Measurements from ENCODE around the gene FAHD2A. TPM values are rescaled to one million over a fixed set of nuclear protein-coding genes. Genes with fewer than 3 reads are reported as not detected.
"Not testable (repeated sequence)": the region's sequence is repeated elsewhere in the genome, so short reads cannot be mapped to it uniquely, and the experiment has no call there.

The FAHD2A gene
- total RNA-seq, 6 experiments from 2014 or later, result 62.2 to 80.1 (median 75.7) TPM

- 20% methylated on average over 1 of the region's 15 CpGs for WGBS (ENCODE audit: insufficient coverage, low coverage, low lambda C conversion rate, missing lambda C conversion rate)
- intact Hi-C loops (cut with DNase I), result no loop called here
- Histone ChIP-seq H3K27ac (no peak overlapping the region), H3K27me3 (no peaks in the 10 kb centered on the region), H3K4me3 (no peak overlapping the region), H3K4me1 (no peaks in the 10 kb centered on the region), H3K9me3 (no peaks in the 10 kb centered on the region), H3K36me3 (no peaks in the 10 kb centered on the region)
- DNase-seq (peak in 1 of 3 donors; percentile 38), ATAC-seq (no peak)
- no peak for TF ChIP-seq CTCF (IDR thresholded peaks at IDR 0.05)
Observed at GRCh38 chr2:95374921-95375471, 27.5 kb upstream of the FAHD2A start.

- no peaks in the 10 kb centered on the region for H3K9me3 ChIP-seq
- H3K4me1 ChIP-seq, result no peaks in the 10 kb centered on the region
- 77% methylated on average over 3 of the region's 21 CpGs for WGBS (ENCODE audit: insufficient coverage, low coverage, low lambda C conversion rate, missing lambda C conversion rate)
- no peaks in the 10 kb centered on the region for H3K27me3 ChIP-seq
- no peak for ATAC-seq
- H3K36me3 ChIP-seq, result no peaks in the 10 kb centered on the region
- H3K4me3 ChIP-seq, result no peak overlapping the region
- H3K27ac ChIP-seq, result no peak overlapping the region
- intact Hi-C loops (cut with DNase I), result no loop called here
- no peak for TF ChIP-seq CTCF (IDR thresholded peaks at IDR 0.05)
- TF ChIP-seq POLR2A (IDR thresholded peaks at IDR 0.05), result no peak
- peak in 1 of 3 donors; percentile 27 for DNase-seq
Observed at GRCh38 chr2:95375532-95376150, 26.9 kb upstream of the FAHD2A start.

- Histone ChIP-seq H3K9me3 (no peaks in the 10 kb centered on the region), H3K4me1 (no peaks in the 10 kb centered on the region), H3K36me3 (no peaks in the 10 kb centered on the region), H3K4me3 (no peak overlapping the region), H3K27me3 (no peaks in the 10 kb centered on the region), H3K27ac (no peak overlapping the region)
- ATAC-seq (no peak), DNase-seq (peak in 1 of 3 donors; percentile 22)
- intact Hi-C loops (cut with DNase I), result no loop called here
- TF ChIP-seq CTCF (IDR thresholded peaks at IDR 0.05), result no peak
- no peak for TF ChIP-seq POLR2A (IDR thresholded peaks at IDR 0.05)
- 90% methylated on average over 12 of the region's 22 CpGs for WGBS (ENCODE audit: insufficient coverage, low coverage, low lambda C conversion rate, missing lambda C conversion rate)
Observed at GRCh38 chr2:95376311-95377215, 25.9 kb upstream of the FAHD2A start.

GRCh38 chr2:95377216-95378123 lies 25.0 kb upstream of the FAHD2A start:
- TF ChIP-seq POLR2A (IDR thresholded peaks at IDR 0.05), result no peak
- no peak for TF ChIP-seq CTCF (IDR thresholded peaks at IDR 0.05)
- WGBS (ENCODE audit: insufficient coverage, low coverage, low lambda C conversion rate, missing lambda C conversion rate), result no CpG with 5 or more reads among the region's 17 CpGs

GRCh38 chr2:95378281-95378680 lies 24.2 kb upstream of the FAHD2A start:
- H3K4me3 ChIP-seq; H3K9me3 ChIP-seq; H3K27ac ChIP-seq; DNase-seq; intact Hi-C loops (cut with DNase I); ATAC-seq; H3K36me3 ChIP-seq; H3K27me3 ChIP-seq; H3K4me1 ChIP-seq: not testable (repeated sequence)
- 100% methylated on average over 1 of the region's 7 CpGs for WGBS (ENCODE audit: insufficient coverage, low coverage, low lambda C conversion rate, missing lambda C conversion rate)

More at GRCh38 chr2:95377216-95378123, 25.0 kb upstream of the FAHD2A start:
- Histone ChIP-seq H3K4me1 (no peaks in the 10 kb centered on the region), H3K9me3 (no peaks in the 10 kb centered on the region), H3K4me3 (no peak overlapping the region), H3K27me3 (no peaks in the 10 kb centered on the region), H3K36me3 (no peaks in the 10 kb centered on the region), H3K27ac (no peak overlapping the region)
- intact Hi-C loops (cut with DNase I), result no loop called here
- ATAC-seq (no peak), DNase-seq (no peak)

Data from right lobe of liver (tissue), 6 donors.